NCI-H2081 treated with DMSO at 0.1 percent for 48 hours (cell line): ENCODE results near the gene ZFAND2A.
"Not testable (repeated sequence)": the region's sequence is repeated elsewhere in the genome, so short reads cannot be mapped to it uniquely, and the experiment has no call there.

ENCODE experiments used
- DNase-seq: peaks from one replicate; lab custom pipeline; 2025; lab: John Stamatoyannopoulos, UW

The ZFAND2A gene, protein sequence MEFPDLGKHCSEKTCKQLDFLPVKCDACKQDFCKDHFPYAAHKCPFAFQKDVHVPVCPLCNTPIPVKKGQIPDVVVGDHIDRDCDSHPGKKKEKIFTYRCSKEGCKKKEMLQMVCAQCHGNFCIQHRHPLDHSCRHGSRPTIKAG

DNA sequence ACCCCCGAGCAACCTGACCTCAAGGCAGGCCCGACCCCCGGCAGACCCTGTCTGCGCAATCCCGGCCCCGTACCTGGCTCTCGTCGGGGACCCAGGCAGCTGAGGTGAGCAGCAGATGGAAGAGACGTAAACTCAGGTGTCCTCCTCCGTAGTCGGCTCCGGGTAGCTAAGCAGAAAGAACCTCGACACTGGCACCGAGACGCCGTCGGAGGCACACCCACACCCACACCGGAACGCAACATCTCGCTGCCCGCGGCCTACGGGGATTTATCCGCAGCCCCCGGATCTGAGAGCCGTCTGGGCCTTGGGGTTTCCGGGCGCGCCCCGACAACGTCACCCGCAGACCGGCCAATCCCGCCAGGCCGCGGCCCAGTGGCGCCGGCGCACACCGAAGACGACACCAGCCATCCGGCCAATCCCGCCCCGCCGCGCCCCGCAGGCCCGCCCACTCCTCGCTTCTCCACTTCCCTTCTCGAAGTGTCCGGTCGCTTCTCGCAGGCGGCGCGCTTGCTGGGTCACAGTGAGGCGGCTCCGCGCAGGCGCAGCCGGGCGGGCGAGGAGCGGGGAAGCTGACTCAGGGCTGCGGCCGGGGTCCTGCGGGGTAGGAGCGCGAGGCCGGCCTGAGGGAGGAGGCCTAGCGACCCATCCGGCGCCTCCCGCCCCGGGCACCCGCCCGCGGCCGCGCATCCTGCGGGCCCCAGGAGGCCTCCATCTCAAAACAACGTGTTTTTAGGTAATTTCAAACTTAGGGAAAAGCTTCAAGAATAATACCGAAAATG lies at the start of gene ZFAND2A:
Gene ZFAND2A (minus strand): TSS at position 306 of the 779 bp plus-strand sequence. CDS start 1,984 bp downstream, outside the sequence.
- peak; percentile 82 for DNase-seq

DNA sequence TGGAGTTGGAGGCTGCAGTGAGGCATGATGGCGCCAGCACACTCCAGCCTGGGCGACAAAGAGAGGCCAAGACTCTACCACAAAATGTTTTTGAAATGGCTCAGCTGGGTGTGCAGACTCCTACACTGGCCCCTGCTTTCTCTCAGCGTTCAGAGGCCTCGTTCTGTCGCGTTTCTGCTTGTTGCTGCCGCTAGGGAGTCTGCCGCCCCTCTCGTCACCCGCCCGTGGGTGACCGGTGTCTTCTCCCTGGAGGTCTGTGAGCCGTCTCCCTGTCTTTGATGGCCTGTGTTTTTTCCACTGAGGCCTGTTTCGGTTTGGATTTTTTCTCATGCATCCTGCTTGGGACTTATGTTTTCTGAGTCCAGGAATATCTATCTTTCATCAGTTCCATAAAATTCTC lies 49.1 kb upstream of the ZFAND2A start:
- DNase-seq: no peak

DNA sequence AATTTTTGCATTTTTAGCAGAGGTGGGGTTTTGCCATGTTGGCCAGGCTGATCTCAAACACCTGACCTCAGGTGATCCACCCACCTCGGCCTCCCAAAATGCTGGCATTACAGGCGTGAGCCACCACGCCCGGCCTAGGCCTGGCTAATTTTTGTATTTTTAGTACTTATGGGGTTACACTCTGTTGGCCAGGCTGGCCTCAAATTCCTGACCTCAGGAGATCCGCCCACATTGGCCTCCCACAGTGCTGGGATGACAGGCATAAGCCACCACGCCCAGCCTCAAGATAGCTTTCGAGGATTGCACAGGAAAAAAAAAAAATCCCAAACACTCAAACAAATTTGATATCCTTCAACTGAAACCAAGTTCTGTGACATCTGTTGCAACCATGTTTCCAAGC lies 45.7 kb upstream of the ZFAND2A start:
- not testable (repeated sequence) for DNase-seq

DNA sequence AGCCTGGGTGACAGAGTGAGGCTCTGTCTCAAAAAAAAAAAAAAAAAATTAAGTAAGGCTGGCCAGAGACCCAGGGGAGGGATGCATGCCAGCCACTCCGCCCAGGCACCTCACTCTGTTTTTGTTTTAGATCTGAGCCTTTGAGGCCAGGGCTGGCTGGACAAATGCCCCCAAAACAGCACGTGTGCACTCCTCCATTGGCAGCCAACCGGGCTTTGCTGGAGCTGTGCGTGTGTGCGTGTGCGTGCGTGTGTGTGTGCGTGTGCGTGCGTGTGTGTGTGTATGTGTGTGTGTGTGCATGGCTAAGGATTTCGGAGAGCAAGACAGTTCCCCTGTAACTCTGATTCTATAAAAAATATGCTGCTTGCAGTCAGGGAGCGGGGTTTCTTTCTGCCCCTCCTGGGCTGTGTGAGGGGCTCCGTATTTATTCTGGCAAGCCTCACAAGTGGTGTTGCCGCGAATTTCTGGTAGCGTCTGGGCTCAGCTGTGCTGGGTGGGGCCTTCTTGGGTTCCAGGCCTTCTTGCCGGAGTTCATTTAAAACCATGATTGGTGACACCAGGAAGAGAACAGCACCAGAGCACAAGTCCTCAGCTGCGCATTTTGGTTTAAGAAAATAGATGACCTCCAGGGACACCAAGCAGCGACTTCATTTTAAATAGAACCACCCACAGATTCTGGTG lies 44.6 kb upstream of the ZFAND2A start:
- DNase-seq: no peak

DNA sequence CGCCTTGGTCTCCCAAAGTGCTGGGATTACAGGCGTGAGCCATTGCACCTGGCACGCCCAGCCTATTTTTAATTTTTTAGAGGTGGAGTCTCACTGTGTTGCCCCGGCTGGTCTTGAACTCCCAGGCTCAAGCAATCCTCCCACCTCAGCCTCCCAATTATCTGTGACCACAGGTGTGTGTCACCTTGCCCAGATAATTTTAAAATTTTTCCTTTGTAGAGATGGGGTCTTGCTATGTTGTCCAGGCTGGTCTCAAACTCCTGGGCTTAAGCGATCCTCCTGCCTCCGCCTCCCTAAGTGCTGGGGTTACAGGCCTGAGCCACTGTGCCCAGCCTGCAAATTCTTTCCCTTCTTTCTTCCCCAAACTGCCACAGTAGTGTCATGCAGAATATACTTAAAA lies 42.9 kb upstream of the ZFAND2A start:
- not testable (repeated sequence) for DNase-seq

DNA sequence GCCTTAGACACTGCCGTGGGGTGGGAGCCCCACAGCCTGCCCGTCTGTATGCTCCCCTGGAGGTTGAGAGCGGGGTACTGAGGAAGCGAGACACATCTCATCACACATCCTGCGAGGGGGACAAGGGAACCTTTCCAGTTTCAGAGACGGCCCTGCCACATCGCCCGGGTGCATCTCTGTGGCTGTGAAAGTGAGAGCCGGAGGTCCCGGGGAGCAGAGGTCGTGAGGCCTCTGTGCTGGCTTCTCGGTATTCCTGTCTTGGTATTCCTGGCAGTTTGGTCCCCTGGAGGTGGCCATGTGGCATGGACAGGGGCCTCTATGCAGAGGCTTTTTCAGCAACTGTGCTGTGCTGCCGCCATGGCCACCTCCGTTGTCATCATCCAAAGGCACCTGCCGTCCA lies 41.9 kb upstream of the ZFAND2A start:
- no peak for DNase-seq

DNA sequence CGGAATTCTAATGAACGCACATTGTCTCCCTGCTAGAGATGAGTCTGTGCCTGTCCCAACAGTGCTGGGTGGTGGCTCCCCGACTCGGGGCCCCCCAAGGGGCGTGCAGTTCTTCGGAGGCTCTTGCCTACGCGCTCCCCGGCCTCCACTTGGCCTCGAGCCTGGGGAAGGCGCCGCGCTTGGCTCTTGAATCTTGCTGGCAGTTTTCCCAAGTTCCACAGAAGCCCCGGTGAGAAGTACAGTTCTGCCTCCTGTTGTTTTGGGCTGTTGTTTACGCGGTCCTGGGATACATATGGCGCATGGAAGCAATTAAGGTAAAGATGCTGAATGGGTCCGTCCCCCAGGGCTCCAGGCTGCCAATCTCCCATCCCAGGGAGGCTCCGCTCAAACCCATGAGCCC lies 40.0 kb upstream of the ZFAND2A start:
- no peak for DNase-seq

DNA sequence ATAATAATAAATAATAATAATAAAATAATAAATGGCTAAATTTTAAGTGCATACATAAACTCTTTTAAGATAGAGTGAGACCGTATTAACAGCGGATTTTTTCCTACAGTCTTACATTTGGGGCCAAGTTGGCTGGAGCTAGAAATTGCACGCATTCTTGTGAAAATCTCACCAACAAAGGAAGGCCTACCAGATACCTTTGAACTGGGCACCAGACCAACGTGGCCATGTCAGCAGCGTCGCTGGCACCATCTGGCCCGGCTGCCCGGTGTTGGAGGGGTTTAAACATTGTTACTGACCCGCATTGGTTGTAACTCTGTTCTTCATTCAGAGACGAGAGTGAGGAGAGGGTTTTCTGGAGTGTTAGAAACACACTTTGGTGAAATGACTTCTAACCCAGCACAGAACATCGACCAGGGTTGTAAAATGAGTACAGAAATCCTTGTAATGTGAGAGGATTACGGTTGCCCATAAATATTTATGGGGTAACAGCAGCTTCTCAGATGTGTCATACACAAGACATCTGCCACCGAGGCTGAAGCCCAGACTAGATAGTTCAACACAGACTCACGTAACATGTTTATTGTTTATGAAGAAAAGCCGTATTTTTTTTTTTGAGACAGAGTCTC lies 38.1 kb upstream of the ZFAND2A start:
- DNase-seq: no peak

DNA sequence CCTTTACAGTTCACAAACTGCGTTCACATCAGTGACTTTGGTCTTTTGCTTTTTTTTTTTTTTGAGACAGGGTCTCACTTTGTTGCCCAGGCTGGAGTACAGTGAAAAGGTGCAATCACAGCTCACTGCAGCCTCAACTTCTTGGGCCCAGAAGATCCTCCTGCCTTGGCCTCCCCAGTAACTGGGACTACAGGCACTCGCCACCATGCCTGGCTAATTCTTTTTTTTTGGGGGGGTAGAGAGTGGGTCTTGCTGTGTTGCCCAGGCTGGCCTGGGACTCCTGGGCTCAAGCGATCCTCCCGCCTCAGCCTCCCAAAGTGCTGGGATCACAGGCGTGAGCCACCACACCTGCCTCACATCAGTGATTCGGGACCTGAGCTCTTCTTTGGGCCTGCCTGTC lies 37.0 kb upstream of the ZFAND2A start:
- DNase-seq: no peak

DNA sequence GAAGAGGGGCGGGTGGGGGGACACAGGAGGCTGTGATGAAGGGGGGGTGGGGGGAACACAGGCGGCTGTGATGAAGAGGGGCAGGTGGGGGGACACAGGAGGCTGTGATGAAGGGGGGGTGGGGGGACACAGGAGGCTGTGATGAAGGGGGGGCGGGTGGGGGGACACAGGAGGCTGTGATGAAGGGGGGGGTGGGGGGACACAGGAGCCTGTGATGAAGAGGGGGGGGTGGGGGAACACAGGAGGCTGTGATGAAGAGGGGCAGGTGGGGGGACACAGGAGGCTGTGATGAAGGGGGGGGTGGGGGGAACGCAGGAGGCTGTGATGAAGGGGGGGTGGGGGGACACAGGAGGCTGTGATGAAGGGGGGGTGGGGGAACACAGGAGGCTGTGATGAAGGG lies 36.4 kb upstream of the ZFAND2A start:
- DNase-seq: not testable (repeated sequence)

DNA sequence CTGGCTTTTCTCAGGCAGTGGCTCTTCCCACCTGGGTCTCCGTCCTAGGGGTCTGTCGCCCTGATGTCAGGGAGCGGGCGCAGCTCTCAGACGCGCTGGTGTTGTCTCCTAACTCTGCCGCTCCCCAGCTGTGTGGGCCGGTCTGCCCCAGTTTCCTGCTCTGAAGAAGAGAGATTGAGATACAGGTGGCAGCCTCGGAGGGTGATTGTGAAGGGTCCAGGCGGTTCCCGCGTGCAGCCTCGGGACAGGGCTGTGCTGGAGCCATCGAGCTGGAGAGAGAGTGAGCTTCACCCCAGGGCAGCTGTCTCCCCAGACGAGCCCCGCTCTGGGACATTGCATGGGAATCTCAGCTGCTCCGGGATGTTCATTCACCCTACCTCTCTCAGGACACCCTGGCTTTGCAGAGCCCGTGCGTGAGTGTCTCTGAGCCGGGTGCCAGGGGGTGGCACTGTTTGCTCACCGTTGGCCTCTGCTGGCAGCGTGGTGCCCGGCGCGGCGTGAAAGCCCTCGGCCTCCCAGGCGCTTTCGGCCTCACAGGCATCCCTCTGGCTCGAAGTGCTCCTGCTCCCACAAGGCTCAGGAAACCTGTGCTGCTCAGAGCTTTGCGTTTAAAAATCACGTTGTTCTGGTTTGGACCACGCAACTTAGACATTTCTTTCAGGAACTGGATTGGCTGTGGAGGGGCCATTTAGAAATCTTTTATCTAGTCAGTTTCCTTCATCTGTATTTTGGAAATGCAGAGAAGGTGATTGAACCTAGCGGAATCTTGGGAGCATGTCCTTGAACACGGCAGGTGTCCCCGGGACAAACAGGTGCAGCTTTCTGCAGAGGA lies 33.8 kb upstream of the ZFAND2A start:
- DNase-seq: no peak

DNA sequence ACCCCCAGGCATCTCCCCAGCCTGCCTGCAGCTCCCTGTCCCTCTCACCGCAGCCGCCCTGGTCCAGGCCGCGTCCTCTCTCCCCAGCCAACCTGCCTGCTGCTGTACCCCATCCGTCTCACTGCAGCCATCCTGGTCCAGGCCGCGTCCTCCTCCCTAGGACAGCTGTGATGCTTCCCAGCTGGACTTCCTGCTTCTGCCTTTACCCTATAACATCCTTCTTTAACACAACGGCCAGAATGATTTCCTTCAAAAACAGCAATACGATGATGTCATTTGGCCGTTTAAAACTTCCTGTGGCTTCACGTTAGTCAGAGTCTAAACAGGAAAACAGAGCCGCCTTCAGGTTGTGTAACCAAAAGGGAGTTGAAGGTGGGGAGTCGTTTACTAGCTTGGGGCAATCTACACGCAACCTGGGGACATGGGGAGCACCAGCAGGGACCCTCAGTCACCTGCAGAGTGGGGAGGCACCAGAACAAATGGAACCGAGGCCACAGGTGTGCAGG lies 32.2 kb upstream of the ZFAND2A start:
- DNase-seq: no peak

DNA sequence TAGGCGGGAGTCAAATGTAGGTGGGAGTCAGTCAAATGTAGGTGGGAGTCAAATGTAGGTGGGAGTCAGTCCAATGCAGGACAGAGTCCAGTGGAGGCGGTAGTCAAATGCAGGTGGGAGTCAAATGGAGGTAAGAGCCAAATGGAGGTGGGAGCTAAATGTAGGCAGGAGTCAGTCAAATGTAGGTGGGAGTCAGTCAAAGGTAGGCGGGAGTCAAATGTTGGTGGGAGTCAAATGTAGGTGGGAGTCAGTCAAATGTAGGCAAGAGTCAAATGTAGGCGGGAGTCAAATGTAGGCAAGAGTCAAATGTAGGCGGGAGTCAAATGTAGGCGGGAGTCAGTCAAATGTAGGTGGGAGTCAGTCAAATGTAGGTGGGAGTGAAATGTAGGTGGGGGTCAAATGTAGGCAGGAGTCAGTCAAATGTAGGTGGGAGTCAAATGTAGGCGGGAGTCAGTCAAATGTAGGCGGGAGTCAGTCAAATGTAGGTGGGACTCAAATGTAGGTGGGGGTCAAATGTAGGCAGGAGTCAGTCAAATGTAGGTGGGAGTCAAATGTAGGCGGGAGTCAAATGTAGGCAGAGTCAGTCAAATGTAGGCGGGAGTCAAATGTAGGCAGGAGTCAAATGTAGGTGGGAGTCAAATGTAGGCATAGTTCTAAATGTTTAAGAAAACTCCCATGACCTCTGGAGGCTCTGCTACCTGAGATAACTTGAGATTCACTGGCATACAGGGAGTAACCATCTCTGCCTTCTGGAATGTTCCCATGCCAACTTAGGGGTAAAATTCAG lies 30.2 kb upstream of the ZFAND2A start:
- no peak for DNase-seq

DNA sequence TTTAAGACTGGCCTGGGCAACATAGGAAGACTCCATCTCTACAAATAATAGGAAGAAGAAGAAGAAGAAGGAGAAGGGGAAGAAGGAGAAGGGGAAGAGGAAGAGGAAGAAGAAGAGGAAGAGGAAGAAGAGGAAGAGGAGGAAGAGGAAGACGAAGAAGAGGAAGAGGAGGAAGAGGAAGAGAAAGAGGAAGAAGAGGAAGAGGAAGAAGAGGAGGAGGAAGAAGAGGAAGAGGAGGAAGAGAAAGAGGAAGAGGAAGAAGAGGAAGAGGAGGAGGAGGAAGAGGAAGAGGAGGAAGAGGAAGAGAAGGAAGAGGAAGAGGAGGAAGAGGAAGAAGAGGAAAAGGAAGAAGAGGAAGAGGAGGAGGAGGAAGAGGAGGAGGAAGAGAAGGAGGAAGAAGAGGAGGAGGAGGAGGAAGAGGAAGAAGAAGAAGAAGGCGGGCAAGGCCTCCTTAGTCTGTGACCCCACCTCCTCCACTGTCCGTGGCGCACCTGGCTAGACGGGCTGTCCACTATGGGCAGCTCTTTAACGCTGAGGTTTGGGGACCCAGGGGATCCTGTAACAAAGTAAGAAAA lies 28.8 kb upstream of the ZFAND2A start:
- no peak for DNase-seq

DNA sequence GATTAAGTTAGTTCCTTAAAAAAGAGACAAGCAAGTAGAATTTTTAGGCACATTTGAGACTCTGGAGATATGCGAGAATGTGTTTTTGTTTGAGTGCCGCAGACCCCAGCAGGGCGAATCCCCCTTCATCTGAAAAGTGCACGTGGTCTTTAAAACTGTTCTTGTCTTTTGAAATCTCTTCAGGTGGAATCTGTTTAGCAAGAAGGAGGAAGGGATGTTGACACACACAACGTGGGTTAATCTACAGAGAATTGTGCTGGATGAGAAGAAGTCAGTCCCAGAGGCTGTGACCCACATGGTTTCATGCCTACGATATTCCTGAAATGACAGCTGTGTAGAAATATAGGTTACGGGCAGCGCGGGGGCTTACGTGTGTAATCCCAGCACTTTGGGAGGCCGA lies 27.1 kb upstream of the ZFAND2A start:
- no peak for DNase-seq

DNA sequence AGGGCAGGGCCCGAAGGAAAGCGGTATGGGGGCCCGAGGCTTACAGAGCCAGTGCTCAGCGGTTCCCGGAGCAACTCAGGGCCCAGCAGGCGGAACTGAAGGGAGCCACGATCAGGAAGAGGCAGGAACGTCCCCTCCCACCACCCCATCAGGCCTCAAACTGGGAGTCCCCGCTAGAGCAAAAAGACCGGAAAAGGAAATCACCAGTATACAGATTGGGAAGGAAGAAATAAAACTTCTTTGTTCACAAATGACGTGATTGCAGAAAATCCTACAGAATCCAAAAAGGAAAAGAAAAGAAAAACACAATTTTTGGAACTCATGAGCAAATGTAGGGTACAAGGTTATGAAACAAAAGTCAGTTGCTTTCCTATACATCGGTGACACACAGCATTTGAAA lies 21.6 kb upstream of the ZFAND2A start:
- no peak for DNase-seq

DNA sequence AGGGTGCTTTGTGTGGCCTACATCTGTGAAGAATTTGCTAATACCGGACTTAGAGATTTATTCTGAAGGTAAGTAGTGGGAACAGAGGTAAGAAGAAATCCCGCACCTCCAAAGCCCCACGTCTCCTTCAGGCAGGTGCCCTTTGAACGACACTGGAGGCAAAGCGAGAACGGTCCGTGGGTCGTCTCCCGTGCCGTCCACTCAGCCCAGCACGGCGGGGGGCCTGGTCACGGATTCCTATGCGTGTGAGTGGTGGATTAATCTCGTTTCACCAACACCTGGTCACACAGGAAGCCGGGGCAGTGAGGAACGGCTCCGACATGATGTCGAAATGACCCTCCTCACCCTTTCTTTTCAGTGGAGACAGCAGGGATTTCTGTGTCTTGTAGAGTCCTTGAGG lies 21.0 kb upstream of the ZFAND2A start:
- no peak for DNase-seq

DNA sequence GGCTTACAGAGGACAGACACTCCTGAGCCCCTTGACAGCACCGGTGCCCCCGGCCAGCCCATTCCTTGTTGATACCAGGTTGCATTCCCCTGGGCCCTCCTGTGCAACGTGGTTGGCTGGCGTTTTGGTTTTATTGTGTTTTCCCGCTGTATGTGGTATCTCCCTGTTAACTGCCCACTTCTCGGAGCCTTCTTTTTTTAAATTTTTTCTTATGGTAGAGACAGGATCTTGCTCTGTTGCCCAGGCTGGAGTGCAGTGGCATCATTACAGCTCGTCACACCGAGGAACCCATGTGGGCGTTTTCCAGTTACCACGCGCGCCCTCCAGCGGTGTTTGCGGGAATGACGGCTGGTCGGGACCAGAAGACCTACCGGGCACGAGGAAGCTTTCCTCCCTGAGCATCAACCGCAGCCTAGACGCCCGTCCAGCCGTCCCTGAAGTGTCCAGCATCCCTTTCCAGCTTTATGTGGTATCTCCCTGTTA lies 16.9 kb upstream of the ZFAND2A start:
- no peak for DNase-seq

DNA sequence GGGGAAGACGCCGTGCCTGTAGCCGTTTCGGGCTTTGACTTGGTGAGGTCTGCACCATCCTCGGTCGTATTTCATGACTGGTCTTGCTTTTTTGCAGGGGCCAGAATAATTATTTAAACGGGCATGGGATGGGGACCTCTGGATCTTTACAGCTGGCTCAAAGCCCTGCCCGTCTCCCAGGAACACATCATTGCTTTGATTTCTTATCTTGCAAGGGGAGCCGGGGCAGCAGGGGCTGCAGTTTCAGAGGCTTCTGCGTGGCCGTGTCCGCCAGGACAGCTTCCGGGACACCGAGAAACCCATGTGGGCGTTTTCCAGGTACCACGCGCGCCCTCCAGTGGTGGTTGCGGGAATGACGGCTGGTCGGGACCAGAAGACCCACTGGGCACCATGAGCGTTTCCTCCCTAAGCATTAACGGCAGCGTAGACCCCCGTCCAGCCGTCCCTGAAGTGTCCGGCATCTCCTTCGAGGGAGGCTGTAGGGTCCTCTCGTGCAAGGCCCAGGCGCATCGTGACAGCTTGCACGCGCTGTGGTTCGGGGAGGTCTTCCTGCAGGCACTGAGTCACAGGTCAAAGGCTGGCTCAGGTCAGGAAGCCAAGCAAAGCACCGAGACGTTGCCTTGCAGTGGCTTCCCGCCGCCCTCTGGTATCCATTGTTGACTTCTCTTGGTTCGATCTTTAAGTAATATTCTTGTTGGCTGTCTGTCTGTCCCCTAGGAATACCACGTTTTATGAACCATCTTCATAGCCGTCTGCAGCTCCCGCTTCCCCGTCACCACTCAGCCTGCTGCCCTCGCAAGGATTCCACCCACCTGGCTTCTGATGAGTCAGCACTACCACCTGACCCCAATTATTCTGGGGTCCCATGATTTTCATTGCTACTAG lies 16.2 kb upstream of the ZFAND2A start:
- no peak for DNase-seq
